Upper lobe of right lung (tissue), 1 donor: ENCODE results near the gene IPO11. TPM values are rescaled to one million over a fixed set of nuclear protein-coding genes. Genes with fewer than 3 reads are reported as not detected.
"Not testable (repeated sequence)": the region's sequence is repeated elsewhere in the genome, so short reads cannot be mapped to it uniquely, and the experiment has no call there.

Source experiments
- ATAC-seq: fragments of 200-7000 bp; cut with Tn5 transposase; one replicate; pipeline ENCODE4 v1.9.1; 2020; ENCODE audit warnings: mild to moderate bottlenecking, moderate library complexity
- DNase-seq: peaks from one replicate; pipeline ENCODE4 v3.0.0-alpha.2; 2020
- H3K27ac ChIP-seq: fragments of 200-600 bp; one replicate; pipeline ENCODE4 v1.8.0; 2022
- H3K27me3 ChIP-seq: fragments of 200-600 bp; one replicate; pipeline ENCODE4 v1.8.0; 2022; ENCODE audit warnings: mild to moderate bottlenecking
- H3K36me3 ChIP-seq: fragments of 200-600 bp; one replicate; pipeline ENCODE4 v1.8.0; 2022
- H3K4me1 ChIP-seq: fragments of 200-600 bp; one replicate; pipeline ENCODE4 v1.8.0; 2022
- H3K4me3 ChIP-seq: fragments of 200-600 bp; one replicate; pipeline ENCODE4 v1.8.0; 2022; ENCODE audit warnings: mild to moderate bottlenecking
- H3K9me3 ChIP-seq: fragments of 200-600 bp; one replicate; pipeline ENCODE4 v1.8.0; 2022
- CTCF ChIP-seq: fragments of 200-600 bp; IDR thresholded peaks from one replicate; pipeline ENCODE4 v1.8.0; 2022; ENCODE audit warnings: antibody characterized with exemption
- intact Hi-C: fragments of 100-400 bp; cut with DNase I; formaldehyde crosslinking; loops from one replicate; pipeline ENCODE4 v1.11.0; 2022
- total RNA-seq: library from RNA; stranded (reverse); fragmentation: NEBNext Ultra II Directional; extraction: Animal tissue kit (Norgen Biotek cat#: 25700); gene quantifications from one replicate; pipeline ENCODE4 v1.2.1, GENCODE V29; 2021
- donor health status: DM: no; HTN: yes; CAD: no; lungs with severe emphysema.

Gene IPO11
- total RNA-seq, 1 donor from 2014 or later, result 31.2 TPM

DNA sequence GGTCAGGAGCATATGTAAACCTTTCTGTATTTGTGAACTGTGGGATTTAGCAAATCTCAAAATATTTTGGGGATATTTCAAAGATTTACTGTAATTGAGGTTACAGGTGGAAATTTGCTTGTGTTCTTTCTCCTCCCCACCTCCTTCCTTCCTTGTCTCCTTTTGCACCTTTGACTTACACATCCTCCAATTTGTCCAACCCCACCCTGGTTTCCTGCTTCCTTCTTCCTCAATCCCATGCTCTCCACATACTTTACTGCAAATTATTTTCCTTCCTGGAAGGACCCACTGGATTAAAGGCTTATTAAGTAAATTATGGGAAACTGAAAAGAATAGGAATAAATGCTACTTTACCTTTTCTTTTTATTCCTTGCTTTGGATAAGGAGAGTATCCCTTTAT lies 91.6 kb downstream of the IPO11 start:
- no peak overlapping the region for H3K4me3 ChIP-seq
- no peak for ATAC-seq
- no peak for TF ChIP-seq CTCF
- no peak overlapping the region for H3K27ac ChIP-seq
- no peak for DNase-seq
- H3K36me3 ChIP-seq, result peaks cover 17% of the 10 kb centered on the region
- H3K4me1 ChIP-seq, result no peaks in the 10 kb centered on the region
- intact Hi-C loops, result no loop called here
- no peaks in the 10 kb centered on the region for H3K9me3 ChIP-seq
- no peaks in the 10 kb centered on the region for H3K27me3 ChIP-seq

- DNase-seq (no peak), ATAC-seq (no peak)
- H3K4me3 ChIP-seq, result no peak overlapping the region
- no peak overlapping the region for H3K27ac ChIP-seq
- intact Hi-C loops, result no loop called here
- no peaks in the 10 kb centered on the region for H3K27me3 ChIP-seq
- peaks cover 9% of the 10 kb centered on the region for H3K36me3 ChIP-seq
- no peak for TF ChIP-seq CTCF
- no peaks in the 10 kb centered on the region for H3K9me3 ChIP-seq
- H3K4me1 ChIP-seq, result no peaks in the 10 kb centered on the region
Observed at GRCh38 chr5:62506659-62507460, 94.3 kb downstream of the IPO11 start.

DNA sequence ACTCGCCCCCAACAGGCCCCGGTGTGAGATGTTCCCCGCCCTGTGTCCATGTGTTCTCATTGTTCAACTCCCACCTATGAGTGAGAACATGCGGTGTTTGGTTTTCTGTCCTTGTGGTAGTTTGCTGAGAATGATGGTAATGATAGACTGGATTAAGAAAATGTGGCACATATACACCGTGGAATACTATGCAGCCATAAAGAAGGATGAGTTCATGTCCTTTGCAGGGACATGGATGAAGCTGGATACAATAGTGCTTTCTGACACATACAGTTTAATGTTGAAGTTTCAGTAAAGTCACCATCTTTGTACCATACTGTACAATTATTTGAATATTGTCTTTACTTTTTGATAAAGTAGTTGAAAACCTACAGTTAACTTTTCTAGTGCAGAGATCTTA lies 96.2 kb downstream of the IPO11 start:
- intact Hi-C loops, DNase-seq, H3K4me3 ChIP-seq, H3K27me3 ChIP-seq, H3K36me3 ChIP-seq, H3K4me1 ChIP-seq, H3K9me3 ChIP-seq, H3K27ac ChIP-seq, ATAC-seq: not testable (repeated sequence)

- intact Hi-C loops, result no loop called here
- Histone ChIP-seq H3K27me3 (no peaks in the 10 kb centered on the region), H3K36me3 (peaks cover 9% of the 10 kb centered on the region), H3K4me1 (no peaks in the 10 kb centered on the region), H3K4me3 (no peak overlapping the region), H3K27ac (no peak overlapping the region), H3K9me3 (no peaks in the 10 kb centered on the region)
- no peak for DNase-seq
- ATAC-seq, result no peak
- no peak for TF ChIP-seq CTCF
Observed at GRCh38 chr5:62509806-62510205, 97.2 kb downstream of the IPO11 start.

- H3K36me3 ChIP-seq, result peaks cover 14% of the 10 kb centered on the region
- H3K27ac ChIP-seq, intact Hi-C loops, DNase-seq, H3K27me3 ChIP-seq, H3K4me1 ChIP-seq, ATAC-seq, H3K4me3 ChIP-seq, H3K9me3 ChIP-seq: not testable (repeated sequence)
Observed at GRCh38 chr5:62513085-62513484, 100.5 kb downstream of the IPO11 start.

DNA sequence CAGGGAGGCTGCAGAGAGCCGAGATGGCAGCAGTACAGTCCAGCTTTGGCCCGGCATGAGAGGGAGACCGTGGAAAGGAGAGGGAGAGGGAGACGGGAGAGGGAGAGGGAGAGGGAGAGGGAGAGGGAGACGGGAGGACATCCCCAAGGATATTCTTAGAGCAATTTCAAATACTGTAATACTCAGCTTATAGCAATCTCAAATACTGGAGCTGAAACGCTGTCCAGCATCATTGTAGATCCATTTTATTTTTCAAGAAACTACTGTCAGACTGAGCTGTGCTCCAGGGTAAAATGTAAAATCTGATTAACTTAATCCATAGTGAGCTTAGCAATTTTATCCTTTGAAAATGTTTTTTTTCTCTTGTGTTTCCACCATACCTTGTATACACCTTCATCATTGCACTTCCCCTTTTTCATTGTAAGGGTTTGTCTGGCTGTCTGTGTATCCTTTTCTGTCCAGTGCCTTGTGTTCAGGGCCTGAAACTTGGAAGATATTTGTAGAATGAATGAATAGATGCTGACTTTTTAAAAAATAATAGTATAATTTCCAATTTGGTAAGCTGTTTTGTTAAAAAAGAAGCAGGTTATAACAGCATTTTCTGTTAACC lies 102.1 kb downstream of the IPO11 start:
- DNase-seq (no peak), ATAC-seq (no peak)
- H3K4me1 ChIP-seq, result no peaks in the 10 kb centered on the region
- no peak for TF ChIP-seq CTCF
- no peaks in the 10 kb centered on the region for H3K9me3 ChIP-seq
- H3K27me3 ChIP-seq, result no peaks in the 10 kb centered on the region
- H3K36me3 ChIP-seq, result peaks cover 15% of the 10 kb centered on the region
- intact Hi-C loops, result no loop called here
- H3K27ac ChIP-seq, result no peak overlapping the region
- H3K4me3 ChIP-seq, result no peak overlapping the region

DNA sequence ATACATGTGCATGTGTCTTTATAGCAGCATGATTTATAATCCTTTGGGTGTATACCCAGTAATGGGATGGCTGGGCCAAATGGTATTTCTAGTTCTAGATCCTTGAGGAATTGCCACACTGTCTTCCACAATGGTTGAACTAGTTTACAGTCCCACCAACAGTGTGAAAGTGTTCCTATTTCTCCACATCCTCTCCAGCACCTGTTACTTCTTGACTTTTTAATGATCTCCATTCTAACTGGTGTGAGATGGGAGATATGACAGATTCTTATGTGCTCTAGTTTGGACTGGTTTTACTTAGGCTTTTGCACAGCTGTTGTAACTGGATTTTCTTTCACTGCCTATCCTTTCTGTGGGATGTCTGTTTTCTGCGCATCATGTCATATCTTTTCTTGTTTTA lies 108.2 kb downstream of the IPO11 start:
- H3K36me3 ChIP-seq, result peaks cover 15% of the 10 kb centered on the region
- H3K27me3 ChIP-seq, intact Hi-C loops, H3K4me1 ChIP-seq, H3K9me3 ChIP-seq, DNase-seq, H3K4me3 ChIP-seq, H3K27ac ChIP-seq, ATAC-seq: not testable (repeated sequence)
